ENCODE measurements around the gene ELMO2. TPM values are rescaled to one million over a fixed set of nuclear protein-coding genes. Genes with fewer than 3 reads are reported as not detected.

The ELMO2 gene
- total RNA-seq, 1 experiment from 2014 or later = 28.4 TPM

DNA sequence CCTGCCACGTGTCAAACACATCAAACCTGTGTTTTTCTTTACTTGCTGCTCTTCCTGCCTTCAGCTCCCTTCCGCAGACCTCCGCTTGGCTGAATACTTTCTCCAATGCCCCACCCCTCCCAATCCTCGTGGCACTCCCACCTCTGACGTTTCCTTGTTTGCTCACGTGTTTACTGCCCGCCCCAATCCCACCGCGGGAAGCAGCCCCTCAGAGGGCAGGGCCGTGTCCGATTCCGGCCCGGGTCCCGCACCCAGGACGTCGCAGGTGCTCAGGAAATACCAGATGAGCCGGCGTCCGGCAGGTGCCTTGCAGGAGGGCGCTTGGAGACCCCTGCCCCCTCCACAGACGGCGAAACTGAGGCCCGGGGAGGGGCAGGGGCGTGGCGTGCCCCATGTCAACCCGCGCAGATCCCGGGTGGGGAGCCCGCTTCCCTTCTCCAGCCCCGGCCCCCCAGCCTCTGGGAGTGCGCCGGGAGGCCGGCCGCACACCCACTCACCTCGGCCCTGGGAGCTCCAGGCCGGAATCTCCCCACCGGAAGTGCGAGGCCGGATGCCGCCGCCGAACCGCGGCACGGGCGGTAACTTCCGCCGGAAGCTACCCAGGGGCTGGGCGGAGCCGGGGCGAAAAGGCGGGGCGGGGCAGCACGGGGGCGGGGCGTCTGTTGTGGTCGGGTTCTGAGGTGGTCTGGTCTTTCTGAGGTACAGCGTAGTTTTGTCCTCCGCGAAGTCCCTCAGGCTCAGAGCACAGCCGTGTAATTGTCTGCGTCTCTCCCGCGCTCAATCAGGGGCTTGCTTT is 42.3 kb downstream of the ELMO2 start (continued):
- TF ChIP-seq, protein P1, sequence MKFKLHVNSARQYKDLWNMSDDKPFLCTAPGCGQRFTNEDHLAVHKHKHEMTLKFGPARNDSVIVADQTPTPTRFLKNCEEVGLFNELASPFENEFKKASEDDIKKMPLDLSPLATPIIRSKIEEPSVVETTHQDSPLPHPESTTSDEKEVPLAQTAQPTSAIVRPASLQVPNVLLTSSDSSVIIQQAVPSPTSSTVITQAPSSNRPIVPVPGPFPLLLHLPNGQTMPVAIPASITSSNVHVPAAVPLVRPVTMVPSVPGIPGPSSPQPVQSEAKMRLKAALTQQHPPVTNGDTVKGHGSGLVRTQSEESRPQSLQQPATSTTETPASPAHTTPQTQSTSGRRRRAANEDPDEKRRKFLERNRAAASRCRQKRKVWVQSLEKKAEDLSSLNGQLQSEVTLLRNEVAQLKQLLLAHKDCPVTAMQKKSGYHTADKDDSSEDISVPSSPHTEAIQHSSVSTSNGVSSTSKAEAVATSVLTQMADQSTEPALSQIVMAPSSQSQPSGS (CRISPR knock-in tag; IDR thresholded peaks at IDR 0.05; ENCODE audit: borderline replicate concordance, low read depth) = no peak
- TF ChIP-seq, protein P2, sequence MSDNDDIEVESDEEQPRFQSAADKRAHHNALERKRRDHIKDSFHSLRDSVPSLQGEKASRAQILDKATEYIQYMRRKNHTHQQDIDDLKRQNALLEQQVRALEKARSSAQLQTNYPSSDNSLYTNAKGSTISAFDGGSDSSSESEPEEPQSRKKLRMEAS (CRISPR knock-in tag; IDR thresholded peaks at IDR 0.05) = peak; percentile 85
- TF ChIP-seq ZNF416 (CRISPR knock-in tag; IDR thresholded peaks at IDR 0.05) = no peak
- no peak for TF ChIP-seq PRRX2 (CRISPR knock-in tag; IDR thresholded peaks at IDR 0.05)
- no peak for TF ChIP-seq JAZF1 (CRISPR knock-in tag; IDR thresholded peaks at IDR 0.05)
- no peak for TF ChIP-seq MXD4 (CRISPR knock-in tag; IDR thresholded peaks at IDR 0.05; ENCODE audit: borderline replicate concordance)
- no peak for TF ChIP-seq NR2C2 (CRISPR knock-in tag; IDR thresholded peaks at IDR 0.05)
- TF ChIP-seq, protein P3, sequence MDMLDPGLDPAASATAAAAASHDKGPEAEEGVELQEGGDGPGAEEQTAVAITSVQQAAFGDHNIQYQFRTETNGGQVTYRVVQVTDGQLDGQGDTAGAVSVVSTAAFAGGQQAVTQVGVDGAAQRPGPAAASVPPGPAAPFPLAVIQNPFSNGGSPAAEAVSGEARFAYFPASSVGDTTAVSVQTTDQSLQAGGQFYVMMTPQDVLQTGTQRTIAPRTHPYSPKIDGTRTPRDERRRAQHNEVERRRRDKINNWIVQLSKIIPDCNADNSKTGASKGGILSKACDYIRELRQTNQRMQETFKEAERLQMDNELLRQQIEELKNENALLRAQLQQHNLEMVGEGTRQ (CRISPR knock-in tag; IDR thresholded peaks at IDR 0.05) = peak; percentile 91
- TF ChIP-seq, protein P4, sequence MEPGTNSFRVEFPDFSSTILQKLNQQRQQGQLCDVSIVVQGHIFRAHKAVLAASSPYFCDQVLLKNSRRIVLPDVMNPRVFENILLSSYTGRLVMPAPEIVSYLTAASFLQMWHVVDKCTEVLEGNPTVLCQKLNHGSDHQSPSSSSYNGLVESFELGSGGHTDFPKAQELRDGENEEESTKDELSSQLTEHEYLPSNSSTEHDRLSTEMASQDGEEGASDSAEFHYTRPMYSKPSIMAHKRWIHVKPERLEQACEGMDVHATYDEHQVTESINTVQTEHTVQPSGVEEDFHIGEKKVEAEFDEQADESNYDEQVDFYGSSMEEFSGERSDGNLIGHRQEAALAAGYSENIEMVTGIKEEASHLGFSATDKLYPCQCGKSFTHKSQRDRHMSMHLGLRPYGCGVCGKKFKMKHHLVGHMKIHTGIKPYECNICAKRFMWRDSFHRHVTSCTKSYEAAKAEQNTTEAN (CRISPR knock-in tag; IDR thresholded peaks at IDR 0.05) = 0 out of 2 replicates have a peak, but pooled peaks have one; percentile 41
- TF ChIP-seq, protein P5, sequence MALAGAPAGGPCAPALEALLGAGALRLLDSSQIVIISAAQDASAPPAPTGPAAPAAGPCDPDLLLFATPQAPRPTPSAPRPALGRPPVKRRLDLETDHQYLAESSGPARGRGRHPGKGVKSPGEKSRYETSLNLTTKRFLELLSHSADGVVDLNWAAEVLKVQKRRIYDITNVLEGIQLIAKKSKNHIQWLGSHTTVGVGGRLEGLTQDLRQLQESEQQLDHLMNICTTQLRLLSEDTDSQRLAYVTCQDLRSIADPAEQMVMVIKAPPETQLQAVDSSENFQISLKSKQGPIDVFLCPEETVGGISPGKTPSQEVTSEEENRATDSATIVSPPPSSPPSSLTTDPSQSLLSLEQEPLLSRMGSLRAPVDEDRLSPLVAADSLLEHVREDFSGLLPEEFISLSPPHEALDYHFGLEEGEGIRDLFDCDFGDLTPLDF (CRISPR knock-in tag; IDR thresholded peaks at IDR 0.05) = no peak
- TF ChIP-seq SMAD3 (CRISPR knock-in tag; IDR thresholded peaks at IDR 0.05; ENCODE audit: borderline replicate concordance) = no peak
- no peak for TF ChIP-seq ZNF138 (CRISPR knock-in tag; conservative IDR thresholded peaks at IDR 0.05)
- no peak for TF ChIP-seq ZNF219 (CRISPR knock-in tag; IDR thresholded peaks at IDR 0.05; ENCODE audit: borderline replicate concordance)
- TF ChIP-seq, protein P6, sequence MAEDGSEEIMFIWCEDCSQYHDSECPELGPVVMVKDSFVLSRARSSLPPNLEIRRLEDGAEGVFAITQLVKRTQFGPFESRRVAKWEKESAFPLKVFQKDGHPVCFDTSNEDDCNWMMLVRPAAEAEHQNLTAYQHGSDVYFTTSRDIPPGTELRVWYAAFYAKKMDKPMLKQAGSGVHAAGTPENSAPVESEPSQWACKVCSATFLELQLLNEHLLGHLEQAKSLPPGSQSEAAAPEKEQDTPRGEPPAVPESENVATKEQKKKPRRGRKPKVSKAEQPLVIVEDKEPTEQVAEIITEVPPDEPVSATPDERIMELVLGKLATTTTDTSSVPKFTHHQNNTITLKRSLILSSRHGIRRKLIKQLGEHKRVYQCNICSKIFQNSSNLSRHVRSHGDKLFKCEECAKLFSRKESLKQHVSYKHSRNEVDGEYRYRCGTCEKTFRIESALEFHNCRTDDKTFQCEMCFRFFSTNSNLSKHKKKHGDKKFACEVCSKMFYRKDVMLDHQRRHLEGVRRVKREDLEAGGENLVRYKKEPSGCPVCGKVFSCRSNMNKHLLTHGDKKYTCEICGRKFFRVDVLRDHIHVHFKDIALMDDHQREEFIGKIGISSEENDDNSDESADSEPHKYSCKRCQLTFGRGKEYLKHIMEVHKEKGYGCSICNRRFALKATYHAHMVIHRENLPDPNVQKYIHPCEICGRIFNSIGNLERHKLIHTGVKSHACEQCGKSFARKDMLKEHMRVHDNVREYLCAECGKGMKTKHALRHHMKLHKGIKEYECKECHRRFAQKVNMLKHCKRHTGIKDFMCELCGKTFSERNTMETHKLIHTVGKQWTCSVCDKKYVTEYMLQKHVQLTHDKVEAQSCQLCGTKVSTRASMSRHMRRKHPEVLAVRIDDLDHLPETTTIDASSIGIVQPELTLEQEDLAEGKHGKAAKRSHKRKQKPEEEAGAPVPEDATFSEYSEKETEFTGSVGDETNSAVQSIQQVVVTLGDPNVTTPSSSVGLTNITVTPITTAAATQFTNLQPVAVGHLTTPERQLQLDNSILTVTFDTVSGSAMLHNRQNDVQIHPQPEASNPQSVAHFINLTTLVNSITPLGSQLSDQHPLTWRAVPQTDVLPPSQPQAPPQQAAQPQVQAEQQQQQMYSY (CRISPR knock-in tag; IDR thresholded peaks at IDR 0.05) = no peak
- no peak for TF ChIP-seq ZNF317 (CRISPR knock-in tag; IDR thresholded peaks at IDR 0.05; ENCODE audit: borderline replicate concordance, low read depth)
- TF ChIP-seq SP1 (CRISPR knock-in tag; conservative IDR thresholded peaks at IDR 0.05) = peak; percentile 87
- no peak; the same call in 1 of the 2 replicates for TF ChIP-seq ESRRA (CRISPR knock-in tag; IDR thresholded peaks at IDR 0.05; ENCODE audit: borderline replicate concordance)
- TF ChIP-seq, protein P7, sequence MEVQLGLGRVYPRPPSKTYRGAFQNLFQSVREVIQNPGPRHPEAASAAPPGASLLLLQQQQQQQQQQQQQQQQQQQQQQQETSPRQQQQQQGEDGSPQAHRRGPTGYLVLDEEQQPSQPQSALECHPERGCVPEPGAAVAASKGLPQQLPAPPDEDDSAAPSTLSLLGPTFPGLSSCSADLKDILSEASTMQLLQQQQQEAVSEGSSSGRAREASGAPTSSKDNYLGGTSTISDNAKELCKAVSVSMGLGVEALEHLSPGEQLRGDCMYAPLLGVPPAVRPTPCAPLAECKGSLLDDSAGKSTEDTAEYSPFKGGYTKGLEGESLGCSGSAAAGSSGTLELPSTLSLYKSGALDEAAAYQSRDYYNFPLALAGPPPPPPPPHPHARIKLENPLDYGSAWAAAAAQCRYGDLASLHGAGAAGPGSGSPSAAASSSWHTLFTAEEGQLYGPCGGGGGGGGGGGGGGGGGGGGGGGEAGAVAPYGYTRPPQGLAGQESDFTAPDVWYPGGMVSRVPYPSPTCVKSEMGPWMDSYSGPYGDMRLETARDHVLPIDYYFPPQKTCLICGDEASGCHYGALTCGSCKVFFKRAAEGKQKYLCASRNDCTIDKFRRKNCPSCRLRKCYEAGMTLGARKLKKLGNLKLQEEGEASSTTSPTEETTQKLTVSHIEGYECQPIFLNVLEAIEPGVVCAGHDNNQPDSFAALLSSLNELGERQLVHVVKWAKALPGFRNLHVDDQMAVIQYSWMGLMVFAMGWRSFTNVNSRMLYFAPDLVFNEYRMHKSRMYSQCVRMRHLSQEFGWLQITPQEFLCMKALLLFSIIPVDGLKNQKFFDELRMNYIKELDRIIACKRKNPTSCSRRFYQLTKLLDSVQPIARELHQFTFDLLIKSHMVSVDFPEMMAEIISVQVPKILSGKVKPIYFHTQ (CRISPR knock-in tag; IDR thresholded peaks at IDR 0.05) = no peak
- no peak for TF ChIP-seq ZNF263 (CRISPR knock-in tag; IDR thresholded peaks at IDR 0.05; ENCODE audit: low read depth)
- TF ChIP-seq NFE2L1 (CRISPR knock-in tag; IDR thresholded peaks at IDR 0.05) = no peak
- no peak for TF ChIP-seq CREB1 (CRISPR knock-in tag; IDR thresholded peaks at IDR 0.05)
- TF ChIP-seq, protein P8, sequence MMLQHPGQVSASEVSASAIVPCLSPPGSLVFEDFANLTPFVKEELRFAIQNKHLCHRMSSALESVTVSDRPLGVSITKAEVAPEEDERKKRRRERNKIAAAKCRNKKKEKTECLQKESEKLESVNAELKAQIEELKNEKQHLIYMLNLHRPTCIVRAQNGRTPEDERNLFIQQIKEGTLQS (CRISPR knock-in tag; conservative IDR thresholded peaks at IDR 0.05) = no peak
- TF ChIP-seq, protein P9, sequence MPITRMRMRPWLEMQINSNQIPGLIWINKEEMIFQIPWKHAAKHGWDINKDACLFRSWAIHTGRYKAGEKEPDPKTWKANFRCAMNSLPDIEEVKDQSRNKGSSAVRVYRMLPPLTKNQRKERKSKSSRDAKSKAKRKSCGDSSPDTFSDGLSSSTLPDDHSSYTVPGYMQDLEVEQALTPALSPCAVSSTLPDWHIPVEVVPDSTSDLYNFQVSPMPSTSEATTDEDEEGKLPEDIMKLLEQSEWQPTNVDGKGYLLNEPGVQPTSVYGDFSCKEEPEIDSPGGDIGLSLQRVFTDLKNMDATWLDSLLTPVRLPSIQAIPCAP (CRISPR knock-in tag; IDR thresholded peaks at IDR 0.05) = no peak
- TF ChIP-seq KAT7 (CRISPR knock-in tag; IDR thresholded peaks at IDR 0.05; ENCODE audit: borderline replicate concordance) = 0 out of 2 replicates have a peak, but pooled peaks have one; percentile 10
- TF ChIP-seq NFYB (CRISPR knock-in tag; conservative IDR thresholded peaks at IDR 0.05; ENCODE audit: low read depth) = no peak
- no peak for TF ChIP-seq GRHL2 (CRISPR knock-in tag; IDR thresholded peaks at IDR 0.05; ENCODE audit: insufficient replicate concordance, severe bottlenecking)
